Mucosa of stomach (tissue), 1 donor: ENCODE measurements around the gene CERK.
"Not testable (repeated sequence)": the region's sequence is repeated elsewhere in the genome, so short reads cannot be mapped to it uniquely, and the experiment has no call there.

Source experiments
- H3K27me3 ChIP-seq: one replicate; pipeline ENCODE4 v1.7.0; 2013; ENCODE audit warnings: mild to moderate bottlenecking, low read length; ENCODE audit not compliant: control insufficient read depth, insufficient read depth
- H3K36me3 ChIP-seq: one replicate; pipeline ENCODE4 v1.7.0; 2013; ENCODE audit warnings: low read length; ENCODE audit not compliant: control insufficient read depth, insufficient read depth
- H3K4me1 ChIP-seq: one replicate; pipeline ENCODE4 v1.7.0; 2013; ENCODE audit warnings: mild to moderate bottlenecking, low read length; ENCODE audit not compliant: control insufficient read depth, insufficient read depth
- H3K4me3 ChIP-seq: one replicate; pipeline ENCODE4 v1.7.0; 2013; ENCODE audit warnings: low read length
- H3K9ac ChIP-seq: one replicate; pipeline ENCODE4 v1.7.0; 2013; ENCODE audit warnings: mild to moderate bottlenecking, low read length, moderate library complexity
- H3K9me3 ChIP-seq: one replicate; pipeline ENCODE4 v1.7.0; 2013; ENCODE audit warnings: mild to moderate bottlenecking, low read length, moderate library complexity; ENCODE audit not compliant: control insufficient read depth
- donor health status: Pancreatic carcinoma.

The CERK gene

DNA sequence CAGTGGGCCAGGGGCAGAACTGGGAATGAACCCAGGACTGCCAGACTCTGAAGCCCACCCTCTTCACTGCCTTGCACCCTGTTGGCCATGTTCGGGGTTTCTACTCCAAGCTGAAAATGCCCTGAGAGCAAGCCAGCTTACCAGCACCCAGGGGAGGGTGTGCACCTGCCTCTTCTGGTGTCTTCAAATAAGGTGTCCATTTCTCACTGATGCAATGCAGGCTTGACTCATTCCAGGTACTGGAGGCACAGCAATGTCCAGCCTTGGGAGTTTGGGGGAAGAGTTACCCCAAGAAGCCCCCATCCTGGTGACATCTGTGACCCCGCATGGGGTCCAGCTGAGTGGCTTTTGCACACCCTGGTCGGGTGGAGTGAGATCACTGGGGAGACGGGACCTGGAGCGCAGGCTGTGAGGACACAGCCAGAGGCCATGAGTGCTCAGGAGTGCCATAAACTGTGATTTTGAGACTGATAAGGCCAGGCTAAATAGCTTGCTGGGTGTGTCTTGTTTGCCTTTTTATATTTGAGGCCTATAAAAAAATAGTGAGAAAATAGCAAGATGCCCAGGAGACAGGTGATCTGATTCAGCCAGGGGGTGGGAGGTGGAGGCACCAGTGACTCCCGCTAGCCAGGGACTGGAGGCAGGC lies 4.6 kb upstream of the CERK start:
- Histone ChIP-seq H3K27me3 (no peaks in the 10 kb centered on the region), H3K9me3 (no peaks in the 10 kb centered on the region), H3K4me1 (peaks cover 57% of the 10 kb centered on the region), H3K36me3 (no peaks in the 10 kb centered on the region), H3K4me3 (no peak overlapping the region), H3K9ac (no peak overlapping the region)

DNA sequence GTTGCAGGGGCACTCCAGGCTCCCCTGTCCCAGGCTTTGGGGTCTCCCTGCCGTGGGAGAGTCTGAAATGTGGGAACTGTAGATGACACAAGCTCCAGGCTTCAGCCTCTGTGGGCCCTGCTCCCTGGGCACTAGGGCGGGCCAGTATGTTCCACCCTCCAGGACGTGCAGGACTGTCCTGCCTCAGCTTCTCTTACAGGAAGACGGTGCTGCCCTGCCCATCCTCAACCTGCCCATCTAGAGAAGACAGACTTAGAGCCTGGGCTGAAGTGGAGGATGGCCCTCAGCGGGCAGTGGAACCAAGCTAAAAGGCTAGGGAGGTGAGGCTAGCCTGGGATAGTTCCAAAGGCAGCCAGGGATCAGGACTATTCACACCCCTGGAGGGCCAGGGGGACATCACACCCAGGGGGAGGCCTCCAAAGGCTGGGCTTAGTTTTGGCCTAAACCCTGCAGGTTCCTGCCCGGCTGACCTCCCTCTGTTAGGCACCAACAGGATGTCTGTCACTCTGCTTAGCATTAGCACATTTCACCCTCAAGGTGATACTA lies 4.0 kb upstream of the CERK start:
- Histone ChIP-seq H3K27me3 (no peaks in the 10 kb centered on the region), H3K4me1 (peaks cover 59% of the 10 kb centered on the region), H3K36me3 (no peaks in the 10 kb centered on the region), H3K9ac (no peak overlapping the region), H3K9me3 (no peaks in the 10 kb centered on the region), H3K4me3 (no peak overlapping the region)

DNA sequence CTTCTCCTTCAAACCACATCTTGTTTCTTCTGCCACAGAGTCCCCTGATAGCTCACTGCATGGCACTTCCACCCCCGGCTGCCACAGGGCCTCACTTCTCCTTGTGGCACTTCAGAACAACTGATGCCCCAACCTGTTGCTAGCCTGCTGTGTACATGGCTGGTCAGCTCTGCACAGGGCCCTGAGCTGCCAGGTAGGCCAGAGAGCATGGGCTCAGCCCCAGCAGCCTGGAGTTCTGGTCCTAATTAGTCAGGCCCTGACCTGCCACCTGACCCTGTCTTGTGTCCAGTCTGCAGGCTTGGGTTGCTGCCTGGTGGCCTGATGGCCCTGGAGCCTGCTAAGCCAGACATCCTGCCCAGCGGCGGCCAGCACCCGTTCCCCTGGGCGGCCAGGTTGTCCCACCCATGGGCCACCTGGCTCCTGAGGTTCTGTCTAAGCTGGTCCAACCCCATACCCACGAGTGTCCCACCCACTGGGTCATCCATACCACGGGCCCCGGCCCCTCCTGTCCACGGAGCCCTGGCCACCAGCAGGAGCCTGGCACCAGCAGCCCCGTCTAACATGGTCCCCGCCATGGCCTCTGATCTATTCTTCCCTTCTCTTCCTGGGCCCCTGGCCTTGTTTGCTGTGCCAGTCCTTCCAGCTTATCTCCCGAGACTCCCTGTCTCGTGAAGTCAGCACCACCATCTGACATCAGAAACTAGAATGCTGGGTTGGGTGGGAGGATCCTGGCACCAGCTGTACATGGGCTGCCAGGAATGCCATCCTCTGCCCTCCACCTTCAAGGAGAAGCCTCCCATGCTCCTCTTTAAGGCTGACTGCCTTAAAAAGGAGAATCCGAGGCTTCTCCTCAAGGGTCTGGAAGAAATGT lies 3.1 kb upstream of the CERK start:
- no peaks in the 10 kb centered on the region for H3K36me3 ChIP-seq
- H3K27me3 ChIP-seq, result no peaks in the 10 kb centered on the region
- no peak overlapping the region for H3K4me3 ChIP-seq
- peak overlapping the region; percentile 43 for H3K9ac ChIP-seq
- no peaks in the 10 kb centered on the region for H3K9me3 ChIP-seq
- peaks cover 67% of the 10 kb centered on the region for H3K4me1 ChIP-seq

DNA sequence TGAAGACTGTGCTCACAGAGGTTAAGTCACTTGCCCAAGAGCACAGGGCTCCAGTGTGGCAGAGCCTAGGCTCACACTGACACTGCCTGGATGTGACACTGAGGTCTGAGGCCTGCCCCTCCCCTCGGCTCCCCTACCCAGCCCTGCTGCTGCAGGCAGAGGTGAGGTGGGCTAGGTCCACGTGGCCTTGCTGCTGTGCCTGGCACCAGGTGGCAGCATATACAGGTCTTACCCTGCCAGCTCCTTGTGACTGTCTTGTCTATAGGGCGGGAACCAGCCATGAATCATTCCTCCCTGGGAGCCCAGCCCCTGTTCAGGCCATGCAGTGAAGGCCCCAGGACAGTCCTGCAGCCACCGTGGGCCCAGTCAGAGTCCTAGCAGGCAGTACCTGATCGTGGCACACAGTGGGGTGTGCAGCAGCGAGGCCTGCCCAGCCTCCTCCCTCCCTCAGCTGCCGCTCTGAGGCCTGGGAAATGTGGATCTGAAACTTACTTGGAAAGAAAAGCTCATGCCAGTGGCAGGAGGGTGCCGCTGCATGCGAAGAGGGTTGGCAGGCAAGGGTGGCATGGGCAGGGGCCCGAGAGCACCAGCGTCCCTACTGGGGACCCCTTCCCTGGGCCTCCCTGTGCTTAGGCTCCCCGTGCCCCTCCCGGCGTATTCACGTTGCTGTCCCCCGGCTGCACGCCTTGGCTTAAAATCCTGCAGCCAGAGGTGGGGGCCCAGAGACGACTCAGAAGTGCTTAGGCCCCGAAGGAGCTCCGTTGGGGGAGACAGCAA lies 1.2 kb upstream of the CERK start:
- Histone ChIP-seq H3K27me3 (no peaks in the 10 kb centered on the region), H3K4me3 (peak overlapping the region; percentile 56), H3K9ac (peak overlapping the region; percentile 72), H3K9me3 (no peaks in the 10 kb centered on the region), H3K4me1 (peaks cover 76% of the 10 kb centered on the region), H3K36me3 (no peaks in the 10 kb centered on the region)

DNA sequence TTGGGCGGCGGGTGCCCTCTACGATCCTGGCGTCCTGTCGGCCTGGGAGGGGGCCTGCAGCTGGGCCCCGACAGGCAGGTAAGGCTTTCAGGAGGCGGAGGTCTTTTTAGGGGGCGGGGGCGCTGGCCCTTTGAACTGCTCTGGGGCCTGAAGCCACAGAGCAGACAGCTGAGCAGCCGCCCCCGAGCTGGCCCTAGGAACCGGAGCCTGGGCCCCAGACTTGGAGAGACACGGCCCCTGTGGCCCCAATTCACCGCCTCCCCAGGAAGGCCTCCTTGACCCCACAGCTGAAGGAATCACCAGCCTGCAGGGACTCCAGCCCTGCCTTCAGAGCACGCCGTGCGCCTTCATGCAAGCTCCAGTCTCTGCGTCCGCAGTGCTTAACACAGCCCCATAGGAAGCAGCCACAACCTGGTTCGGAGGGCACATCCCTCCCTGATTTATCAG lies 618 bp upstream of the CERK start:
- no peaks in the 10 kb centered on the region for H3K9me3 ChIP-seq
- no peaks in the 10 kb centered on the region for H3K27me3 ChIP-seq
- peak overlapping the region; percentile 72 for H3K9ac ChIP-seq
- H3K4me1 ChIP-seq, result peaks cover 74% of the 10 kb centered on the region
- H3K36me3 ChIP-seq, result no peaks in the 10 kb centered on the region
- H3K4me3 ChIP-seq, result peak overlapping the region; percentile 56

DNA sequence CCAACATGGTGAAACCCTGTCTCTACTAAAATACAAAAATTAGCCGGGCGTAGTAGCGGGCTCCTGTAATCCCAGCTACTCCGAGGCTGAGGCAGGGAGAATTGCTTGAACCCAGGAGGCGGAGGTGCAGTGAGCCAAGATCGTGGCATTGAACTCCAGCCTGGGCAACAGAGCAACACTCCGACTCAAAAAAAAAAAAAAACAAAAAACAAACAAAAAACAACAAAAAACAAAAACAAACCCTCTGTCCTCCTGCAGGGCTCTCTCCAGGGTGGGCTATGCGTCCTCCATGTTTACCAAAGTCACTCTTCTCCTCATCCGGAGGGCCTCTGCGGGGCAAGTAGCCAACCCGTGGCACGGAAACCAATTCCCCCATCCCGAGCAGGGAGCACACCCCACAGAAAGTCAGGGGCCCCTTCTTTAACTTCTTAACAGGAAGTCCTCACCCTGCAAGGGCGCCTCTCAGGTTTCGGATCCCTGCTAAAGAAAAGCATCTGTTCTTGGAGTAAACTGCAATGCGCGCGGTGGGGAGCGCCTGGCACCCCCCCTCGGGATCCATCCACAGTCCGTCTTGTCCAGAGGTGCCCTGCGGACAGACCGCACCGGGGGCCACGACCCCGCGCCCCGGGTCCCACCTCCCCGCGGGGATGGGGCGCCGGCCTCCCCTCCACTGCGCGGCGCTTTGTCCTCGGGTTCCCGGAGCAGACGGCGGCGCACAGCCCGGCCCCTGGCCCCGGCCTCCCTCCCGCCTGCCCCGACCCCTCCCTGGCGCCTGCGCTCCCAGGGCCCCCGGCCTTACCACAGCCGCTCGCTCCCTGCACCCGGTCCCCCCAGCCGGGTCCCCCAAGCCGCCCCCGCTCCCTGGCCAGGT lies 712 bp downstream of the CERK start:
- Histone ChIP-seq H3K9me3 (no peaks in the 10 kb centered on the region), H3K4me3 (no peak overlapping the region), H3K4me1 (peaks cover 64% of the 10 kb centered on the region), H3K36me3 (no peaks in the 10 kb centered on the region), H3K27me3 (no peaks in the 10 kb centered on the region), H3K9ac (peak overlapping the region; percentile 64)

DNA sequence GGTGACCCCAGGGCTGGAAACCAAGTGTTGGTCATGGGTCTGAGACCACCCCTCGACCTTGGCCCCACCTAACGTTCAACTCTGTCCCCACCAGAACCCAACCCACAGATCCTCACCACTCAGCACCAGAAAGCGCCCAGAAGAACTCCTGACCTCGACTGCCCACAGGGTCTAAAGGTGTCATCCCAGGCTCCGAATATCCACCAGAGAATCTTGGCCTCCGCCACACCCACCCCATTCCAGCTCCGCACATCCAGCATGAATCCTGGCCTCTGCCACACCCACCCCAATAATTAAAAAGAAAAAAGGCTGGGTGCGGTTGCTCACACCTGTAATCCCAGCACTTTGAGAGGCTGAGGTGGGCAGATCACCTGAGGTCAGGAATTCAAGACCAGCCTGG lies 1.3 kb downstream of the CERK start:
- H3K36me3 ChIP-seq, result no peaks in the 10 kb centered on the region
- H3K4me3 ChIP-seq, result no peak overlapping the region
- H3K9ac ChIP-seq, result no peak overlapping the region
- no peaks in the 10 kb centered on the region for H3K9me3 ChIP-seq
- peaks cover 61% of the 10 kb centered on the region for H3K4me1 ChIP-seq
- H3K27me3 ChIP-seq, result no peaks in the 10 kb centered on the region

DNA sequence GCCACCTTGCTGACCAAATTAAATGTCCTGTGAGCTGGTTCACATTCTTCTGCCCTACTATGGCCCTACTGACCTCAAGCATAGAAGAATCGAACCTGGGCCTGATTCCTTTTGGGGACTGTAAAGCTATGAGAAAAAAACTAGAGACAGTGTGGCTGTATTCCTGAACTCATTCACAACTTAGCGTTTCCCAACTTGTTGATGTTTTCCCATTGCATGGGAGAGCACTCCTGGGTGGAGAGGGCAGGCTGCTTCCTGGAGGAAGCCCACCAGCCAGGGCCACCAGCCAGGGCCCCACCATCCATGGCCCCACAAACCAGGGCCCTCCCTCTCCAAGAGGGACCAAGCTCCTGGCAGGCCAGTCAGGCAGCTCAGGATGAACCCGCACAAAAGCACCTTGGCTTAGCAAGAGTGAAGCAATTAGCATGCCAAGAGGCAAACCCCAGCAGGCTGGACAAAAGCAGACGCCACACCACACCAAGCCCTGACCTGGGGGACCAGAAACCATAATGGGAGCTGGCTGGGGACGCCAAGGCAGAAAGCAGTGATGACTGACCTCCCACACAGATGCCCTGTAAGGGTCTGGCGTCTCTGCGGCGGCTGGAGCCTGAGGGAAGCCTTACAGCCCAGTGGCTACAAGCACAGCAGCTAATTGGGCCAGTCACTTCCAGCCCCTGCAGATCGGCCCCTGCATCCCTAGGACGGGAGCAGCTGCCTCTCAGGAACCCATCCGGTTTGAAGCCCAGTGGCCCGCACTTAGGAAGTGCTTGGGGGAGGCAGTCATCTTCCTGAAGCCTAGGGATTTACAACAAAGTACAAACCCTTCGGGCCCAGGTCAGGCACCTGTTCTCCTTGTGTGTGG lies 2.1 kb downstream of the CERK start:
- Histone ChIP-seq H3K9ac (no peak overlapping the region), H3K4me3 (no peak overlapping the region), H3K4me1 (peaks cover 61% of the 10 kb centered on the region), H3K36me3 (no peaks in the 10 kb centered on the region), H3K9me3 (no peaks in the 10 kb centered on the region), H3K27me3 (no peaks in the 10 kb centered on the region)

DNA sequence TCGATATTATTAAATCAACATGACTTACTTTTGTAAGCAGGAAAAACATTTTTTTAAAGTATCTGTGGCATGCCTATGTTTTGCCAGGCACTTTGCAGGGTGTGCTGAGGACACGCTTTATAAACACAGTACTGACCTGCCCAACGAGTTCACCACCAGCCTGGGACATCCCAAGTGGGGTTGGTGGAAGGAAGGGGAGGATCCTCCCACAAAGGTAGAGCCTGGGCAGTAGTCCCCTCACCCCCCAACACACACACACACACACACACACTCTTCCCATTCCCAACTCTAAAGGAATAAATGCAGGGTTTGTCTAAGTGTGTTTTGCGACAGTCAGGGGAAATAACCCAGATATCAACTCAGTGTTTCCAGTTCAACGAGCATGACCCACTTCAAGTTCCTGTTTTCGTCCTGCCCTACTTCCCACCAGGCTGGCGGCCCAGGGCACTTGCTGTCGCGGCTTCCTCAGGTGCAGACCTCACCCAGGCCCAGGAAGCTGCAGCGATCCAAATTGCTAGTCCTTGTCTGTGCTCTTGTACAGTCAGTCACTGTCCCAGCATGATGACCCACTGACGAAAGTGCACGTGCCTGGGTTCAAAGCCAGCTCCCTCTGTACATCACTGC lies 3.1 kb downstream of the CERK start:
- Histone ChIP-seq H3K27me3 (no peaks in the 10 kb centered on the region), H3K9me3 (no peaks in the 10 kb centered on the region), H3K36me3 (no peaks in the 10 kb centered on the region), H3K4me3 (no peak overlapping the region), H3K4me1 (peaks cover 57% of the 10 kb centered on the region), H3K9ac (no peak overlapping the region)

DNA sequence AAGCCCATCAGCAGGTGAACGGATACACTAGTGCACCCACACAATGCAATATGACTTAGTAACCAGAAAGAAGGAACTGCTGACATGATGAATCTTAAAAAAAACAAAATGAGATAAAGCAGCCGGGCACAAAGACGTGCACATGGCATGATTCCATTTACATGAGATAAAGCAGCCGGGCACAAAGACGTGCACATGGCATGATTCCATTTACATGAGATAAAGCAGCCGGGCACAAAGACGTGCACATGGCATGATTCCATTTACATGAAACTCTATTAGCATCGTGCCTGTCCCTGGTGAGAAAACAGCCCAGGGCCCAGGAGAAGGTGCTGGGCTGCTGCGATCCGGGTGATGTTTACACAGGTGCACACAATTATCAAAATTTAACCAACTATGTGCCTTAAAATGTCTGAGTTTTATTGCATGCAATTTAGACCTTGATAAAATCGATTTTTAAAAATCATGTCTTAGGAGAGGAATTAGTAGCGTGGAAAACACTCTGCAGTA lies 3.8 kb downstream of the CERK start:
- not testable (repeated sequence) for H3K9me3 ChIP-seq, H3K27me3 ChIP-seq, H3K4me3 ChIP-seq, H3K36me3 ChIP-seq, H3K9ac ChIP-seq
- peaks cover 50% of the 10 kb centered on the region for H3K4me1 ChIP-seq
